BLaER1 treated with 17β-estradiol and CSF1 and Interleukin-3, amounts not matched to agents 10 nM and 100 nM (cell line): ENCODE data around the gene ERCC6L2.
A peak's percentile ranks its signal among the peaks of the same experiment; 100 is the strongest.

ENCODE experiments used
- H3K27ac ChIP-seq, 11 experiments: shearing (Covaris generic); formaldehyde crosslinking; 2 replicates each; pipeline ENCODE4 v1.8.1; 2022
- H3K27me3 ChIP-seq, 11 experiments: shearing (Covaris generic); formaldehyde crosslinking; 2 replicates each; pipeline ENCODE4 v1.8.1; 2022
- H3K36me3 ChIP-seq, 11 experiments: shearing (Covaris generic); formaldehyde crosslinking; 2 replicates each; pipeline ENCODE4 v1.8.1; 2022
- H3K4me1 ChIP-seq, 10 experiments: shearing (Covaris generic); formaldehyde crosslinking; 2 replicates each; pipeline ENCODE4 v1.8.1; 2022
- H3K4me2 ChIP-seq, 11 experiments: shearing (Covaris generic); formaldehyde crosslinking; 2 replicates each; pipeline ENCODE4 v1.8.1; 2022
- H3K4me3 ChIP-seq, 10 experiments: shearing (Covaris generic); formaldehyde crosslinking; 2 replicates each; pipeline ENCODE4 v1.8.1; 2022
- H3K9ac ChIP-seq, 11 experiments: shearing (Covaris generic); formaldehyde crosslinking; 2 replicates each; pipeline ENCODE4 v1.8.1; 2022
- H3K9me3 ChIP-seq, 11 experiments: shearing (Covaris generic); formaldehyde crosslinking; replicated peaks in 1 of 11; 2 replicates each; pipeline ENCODE4 v1.8.1; 2022
- H4K20me1 ChIP-seq, 11 experiments: shearing (Covaris generic); formaldehyde crosslinking; 2 replicates each; pipeline ENCODE4 v1.8.1; 2022
- Cebpa-rat ChIP-seq, 11 experiments: shearing (Covaris generic); IDR thresholded peaks; 2 replicates each; pipeline ENCODE4 v1.8.1; 2022

Gene ERCC6L2

GRCh38 chr9:95989297-95989696, 113.8 kb downstream of the ERCC6L2 start:
- peaks cover 22 to 38% (median 33%) of the 10 kb centered on the region in 11 experiments for H3K9me3 ChIP-seq
- no peak for TF ChIP-seq Cebpa-rat (IDR thresholded peaks at IDR 0.05)
- no peak overlapping the region for H3K9ac ChIP-seq
- peaks cover 31 to 74% (median 58%) of the 10 kb centered on the region in 11 experiments for H3K36me3 ChIP-seq
- H3K4me3 ChIP-seq = no peak overlapping the region
- no peak overlapping the region for H3K4me2 ChIP-seq
- no peak overlapping the region for H3K27ac ChIP-seq
- no peaks in the 10 kb centered on the region for H4K20me1 ChIP-seq
- no peaks in the 10 kb centered on the region for H3K27me3 ChIP-seq
- H3K4me1 ChIP-seq = peaks cover 0 to 14% (median 2%) of the 10 kb centered on the region in 10 experiments; a peak in 7 of 20 replicates

GRCh38 chr9:95991326-95991725, 115.8 kb downstream of the ERCC6L2 start:
- Histone ChIP-seq H3K4me3 (no peak overlapping the region), H3K27ac (no peak overlapping the region), H3K36me3 (peaks cover 21 to 72% (median 54%) of the 10 kb centered on the region in 11 experiments), H3K4me2 (peak overlapping the region in 3 of 11 experiments; percentile 6 to 70 (median 49); a peak in 5 of 22 replicates), H3K9me3 (peaks cover 19 to 28% (median 25%) of the 10 kb centered on the region in 11 experiments), H3K4me1 (peaks cover 0 to 14% (median 2%) of the 10 kb centered on the region in 10 experiments; a peak in 7 of 20 replicates), H4K20me1 (no peaks in the 10 kb centered on the region), H3K9ac (no peak overlapping the region), H3K27me3 (no peaks in the 10 kb centered on the region)
- no peak for TF ChIP-seq Cebpa-rat (IDR thresholded peaks at IDR 0.05)

GRCh38 chr9:95992536-95992935, 117.0 kb downstream of the ERCC6L2 start:
- no peaks in the 10 kb centered on the region for H4K20me1 ChIP-seq
- H3K9ac ChIP-seq = no peak overlapping the region
- H3K27ac ChIP-seq = no peak overlapping the region
- no peak overlapping the region for H3K4me2 ChIP-seq
- H3K4me3 ChIP-seq = no peak overlapping the region
- H3K36me3 ChIP-seq = peaks cover 14 to 72% (median 54%) of the 10 kb centered on the region in 11 experiments
- no peaks in the 10 kb centered on the region for H3K27me3 ChIP-seq
- TF ChIP-seq Cebpa-rat (IDR thresholded peaks at IDR 0.05) = no peak
- peaks cover 0 to 14% (median 2%) of the 10 kb centered on the region in 10 experiments; a peak in 7 of 20 replicates for H3K4me1 ChIP-seq
- peaks cover 6 to 16% (median 13%) of the 10 kb centered on the region in 11 experiments for H3K9me3 ChIP-seq

GRCh38 chr9:95993337-95993736, 117.8 kb downstream of the ERCC6L2 start:
- Histone ChIP-seq H3K4me2 (no peak overlapping the region), H3K36me3 (peaks cover 6 to 72% (median 54%) of the 10 kb centered on the region in 11 experiments), H3K4me1 (peaks cover 0 to 14% (median 2%) of the 10 kb centered on the region in 10 experiments; a peak in 7 of 20 replicates), H3K4me3 (no peak overlapping the region), H3K9ac (no peak overlapping the region), H4K20me1 (no peaks in the 10 kb centered on the region), H3K9me3 (peaks cover 0 to 8% (median 5%) of the 10 kb centered on the region in 11 experiments; a peak in 12 of 22 replicates), H3K27ac (no peak overlapping the region), H3K27me3 (no peaks in the 10 kb centered on the region)
- TF ChIP-seq Cebpa-rat (IDR thresholded peaks at IDR 0.05) = no peak

GRCh38 chr9:95999390-95999789, 123.9 kb downstream of the ERCC6L2 start:
- no peaks in the 10 kb centered on the region for H4K20me1 ChIP-seq
- no peak overlapping the region for H3K27ac ChIP-seq
- TF ChIP-seq Cebpa-rat (IDR thresholded peaks at IDR 0.05) = no peak
- H3K9me3 ChIP-seq = peaks cover 19 to 34% (median 30%) of the 10 kb centered on the region in 11 experiments
- H3K36me3 ChIP-seq = peaks cover 23 to 84% (median 55%) of the 10 kb centered on the region in 11 experiments
- H3K9ac ChIP-seq = no peak overlapping the region
- H3K4me3 ChIP-seq = no peak overlapping the region
- H3K27me3 ChIP-seq = no peaks in the 10 kb centered on the region
- peaks cover 0 to 19% (median 2%) of the 10 kb centered on the region in 10 experiments; a peak in 7 of 20 replicates for H3K4me1 ChIP-seq
- no peak overlapping the region for H3K4me2 ChIP-seq

- Histone ChIP-seq H3K9ac (no peak overlapping the region), H3K27ac (peak overlapping the region in 3 of 11 experiments; percentile 16 to 32 (median 25); a peak in 2 of 22 replicates), H4K20me1 (no peaks in the 10 kb centered on the region), H3K9me3 (peaks cover 19 to 37% (median 28%) of the 10 kb centered on the region in 11 experiments), H3K4me2 (peak overlapping the region in 1 of 11 experiments; percentile 13; a peak in 2 of 22 replicates), H3K4me1 (peaks cover 20 to 56% (median 33%) of the 10 kb centered on the region in 10 experiments), H3K36me3 (peaks cover 40 to 91% (median 71%) of the 10 kb centered on the region in 11 experiments), H3K27me3 (no peaks in the 10 kb centered on the region), H3K4me3 (no peak overlapping the region)
- TF ChIP-seq Cebpa-rat (IDR thresholded peaks at IDR 0.05) = no peak
Measured at GRCh38 chr9:96004379-96004778, 128.9 kb downstream of the ERCC6L2 start.

GRCh38 chr9:96006296-96006879, 130.9 kb downstream of the ERCC6L2 start:
- Histone ChIP-seq H3K9me3 (peaks cover 11 to 25% (median 17%) of the 10 kb centered on the region in 11 experiments), H3K36me3 (peaks cover 49 to 96% (median 79%) of the 10 kb centered on the region in 11 experiments), H3K4me2 (peak overlapping the region in 7 of 11 experiments; percentile 2 to 78 (median 55); a peak in 9 of 22 replicates), H3K4me3 (no peak overlapping the region), H4K20me1 (no peaks in the 10 kb centered on the region), H3K27ac (peak overlapping the region in 9 of 11 experiments; percentile 14 to 79 (median 69); a peak in 17 of 22 replicates), H3K27me3 (no peaks in the 10 kb centered on the region), H3K4me1 (peaks cover 26 to 65% (median 44%) of the 10 kb centered on the region in 10 experiments), H3K9ac (peak overlapping the region in 1 of 11 experiments; percentile 29; a peak in 2 of 22 replicates)
- TF ChIP-seq Cebpa-rat (IDR thresholded peaks at IDR 0.05) = no peak

- no peak for TF ChIP-seq Cebpa-rat (IDR thresholded peaks at IDR 0.05)
- peaks cover 55 to 98% (median 82%) of the 10 kb centered on the region in 11 experiments for H3K36me3 ChIP-seq
- peak overlapping the region in 1 of 11 experiments; percentile 54; a peak in 2 of 22 replicates for H3K9ac ChIP-seq
- peak overlapping the region in 7 of 11 experiments; percentile 35 to 78 (median 55); a peak in 11 of 22 replicates for H3K4me2 ChIP-seq
- peaks cover 6 to 20% (median 12%) of the 10 kb centered on the region in 11 experiments for H3K9me3 ChIP-seq
- no peaks in the 10 kb centered on the region for H3K27me3 ChIP-seq
- H4K20me1 ChIP-seq = no peaks in the 10 kb centered on the region
- H3K4me3 ChIP-seq = no peak overlapping the region
- peaks cover 26 to 65% (median 44%) of the 10 kb centered on the region in 10 experiments for H3K4me1 ChIP-seq
- H3K27ac ChIP-seq = peak overlapping the region in 9 of 11 experiments; percentile 14 to 79 (median 69); a peak in 15 of 22 replicates
Measured at GRCh38 chr9:96006961-96007360, 131.5 kb downstream of the ERCC6L2 start.
